ENCODE data around the gene ADGRG1.

DNA sequence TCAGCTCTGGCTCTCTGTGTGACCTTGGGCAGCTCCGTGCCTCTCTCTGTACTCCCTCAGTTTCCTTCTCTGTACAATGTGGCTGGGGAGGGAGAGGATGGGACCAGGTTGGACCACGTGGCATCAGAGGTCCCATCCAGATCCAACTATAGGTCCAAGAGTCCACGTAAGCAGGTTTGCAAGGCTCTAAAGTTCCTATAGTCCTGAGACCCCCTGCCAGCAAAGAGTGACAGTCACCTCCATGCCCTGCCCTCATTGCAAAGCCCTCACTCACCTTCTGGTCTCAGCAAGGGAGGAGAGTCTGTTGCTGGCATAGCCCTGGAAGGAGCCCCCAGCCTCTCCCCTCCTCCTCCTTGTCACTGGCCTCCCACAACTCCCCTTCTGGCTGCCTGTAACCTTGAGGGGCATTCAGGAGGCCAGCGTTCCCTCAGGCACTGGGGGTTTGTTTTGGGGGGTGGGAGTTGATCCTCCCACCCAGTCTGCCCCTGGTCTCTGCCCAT, 60.1 kb downstream of the ADGRG1 start:
- TF ChIP-seq, protein P1, sequence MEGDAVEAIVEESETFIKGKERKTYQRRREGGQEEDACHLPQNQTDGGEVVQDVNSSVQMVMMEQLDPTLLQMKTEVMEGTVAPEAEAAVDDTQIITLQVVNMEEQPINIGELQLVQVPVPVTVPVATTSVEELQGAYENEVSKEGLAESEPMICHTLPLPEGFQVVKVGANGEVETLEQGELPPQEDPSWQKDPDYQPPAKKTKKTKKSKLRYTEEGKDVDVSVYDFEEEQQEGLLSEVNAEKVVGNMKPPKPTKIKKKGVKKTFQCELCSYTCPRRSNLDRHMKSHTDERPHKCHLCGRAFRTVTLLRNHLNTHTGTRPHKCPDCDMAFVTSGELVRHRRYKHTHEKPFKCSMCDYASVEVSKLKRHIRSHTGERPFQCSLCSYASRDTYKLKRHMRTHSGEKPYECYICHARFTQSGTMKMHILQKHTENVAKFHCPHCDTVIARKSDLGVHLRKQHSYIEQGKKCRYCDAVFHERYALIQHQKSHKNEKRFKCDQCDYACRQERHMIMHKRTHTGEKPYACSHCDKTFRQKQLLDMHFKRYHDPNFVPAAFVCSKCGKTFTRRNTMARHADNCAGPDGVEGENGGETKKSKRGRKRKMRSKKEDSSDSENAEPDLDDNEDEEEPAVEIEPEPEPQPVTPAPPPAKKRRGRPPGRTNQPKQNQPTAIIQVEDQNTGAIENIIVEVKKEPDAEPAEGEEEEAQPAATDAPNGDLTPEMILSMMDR (conservative IDR thresholded peaks at IDR 0.05) = no peak
- no peak for TF ChIP-seq ZFX (IDR thresholded peaks at IDR 0.05)
